Endothelial cell (in vitro differentiated cells): Measurements from ENCODE around the gene PTPN1. TPM values are rescaled to one million over a fixed set of nuclear protein-coding genes. Genes with fewer than 3 reads are reported as not detected.

Experiments
- DNase-seq: peaks from one replicate; pipeline ENCODE4 v3.0.0; 2021; ENCODE audit warnings: low spot score
- H3K27ac Mint-ChIP-seq: one replicate; pipeline ENCODE4 v1.8.0; 2021; ENCODE audit warnings: mixed read lengths, inconsistent platforms; ENCODE audit not compliant: unreplicated experiment
- H3K27me3 Mint-ChIP-seq: one replicate; pipeline ENCODE4 v1.8.0; 2021; ENCODE audit warnings: mild to moderate bottlenecking, moderate library complexity, mixed read lengths, inconsistent platforms; ENCODE audit not compliant: unreplicated experiment
- H3K36me3 Mint-ChIP-seq: one replicate; pipeline ENCODE4 v1.8.0; 2021; ENCODE audit warnings: mild to moderate bottlenecking, low read depth, mixed read lengths, inconsistent platforms; ENCODE audit not compliant: unreplicated experiment
- H3K4me1 Mint-ChIP-seq: one replicate; pipeline ENCODE4 v1.8.0; 2021; ENCODE audit warnings: mild to moderate bottlenecking, mixed read lengths, inconsistent platforms; ENCODE audit not compliant: unreplicated experiment
- H3K4me3 Mint-ChIP-seq: one replicate; pipeline ENCODE4 v1.8.0; 2021; ENCODE audit warnings: mild to moderate bottlenecking, mixed read lengths, inconsistent platforms; ENCODE audit not compliant: unreplicated experiment
- H3K9me3 Mint-ChIP-seq: one replicate; pipeline ENCODE4 v1.8.0; 2021; ENCODE audit warnings: mixed read lengths, inconsistent platforms; ENCODE audit not compliant: unreplicated experiment
- CTCF ChIP-seq: fragments of 200-600 bp; sonication (generic); IDR thresholded peaks from one replicate; pipeline ENCODE4 v1.5.0; 2021; ENCODE audit warnings: antibody characterized with exemption; ENCODE audit not compliant: unreplicated experiment
- total RNA-seq: library from RNA; stranded (reverse); fragmentation: NEBNext Ultra II Directional; extraction: Animal tissue kit (Norgen Biotek cat#: 25700); gene quantifications from one replicate; pipeline ENCODE4 v1.2.1, GENCODE V29; 2021; ENCODE audit not compliant: unreplicated experiment

PTPN1 gene
- total RNA-seq, 1 donor from 2014 or later = 46.0 TPM

GRCh38 chr20:50608750-50609104, 98.5 kb downstream of the PTPN1 start:
- no peak for DNase-seq
- Mint-ChIP-seq H3K27ac (no peak overlapping the region), H3K36me3 (no peaks in the 10 kb centered on the region), H3K4me1 (no peaks in the 10 kb centered on the region), H3K4me3 (no peak overlapping the region), H3K27me3 (peaks cover 8% of the 10 kb centered on the region), H3K9me3 (no peaks in the 10 kb centered on the region)
- no peak for TF ChIP-seq CTCF

- Mint-ChIP-seq H3K27me3 (peaks cover 5% of the 10 kb centered on the region), H3K27ac (no peak overlapping the region), H3K36me3 (no peaks in the 10 kb centered on the region), H3K4me1 (no peaks in the 10 kb centered on the region), H3K4me3 (no peak overlapping the region), H3K9me3 (no peaks in the 10 kb centered on the region)
- no peak for DNase-seq
- no peak for TF ChIP-seq CTCF
These were observed 99.3 kb downstream of the PTPN1 start for GRCh38 chr20:50609438-50609989.

- Mint-ChIP-seq H3K4me3 (no peak overlapping the region), H3K36me3 (no peaks in the 10 kb centered on the region), H3K9me3 (no peaks in the 10 kb centered on the region), H3K27me3 (peaks cover 5% of the 10 kb centered on the region), H3K4me1 (peaks cover 3% of the 10 kb centered on the region), H3K27ac (no peak overlapping the region)
- no peak for DNase-seq
- no peak for TF ChIP-seq CTCF
These were observed 100.1 kb downstream of the PTPN1 start for GRCh38 chr20:50610212-50610718.

- TF ChIP-seq CTCF = no peak
- peaks cover 9% of the 10 kb centered on the region for H3K4me1 Mint-ChIP-seq
- DNase-seq = no peak
- peaks cover 11% of the 10 kb centered on the region for H3K27me3 Mint-ChIP-seq
- no peak overlapping the region for H3K4me3 Mint-ChIP-seq
- H3K9me3 Mint-ChIP-seq = no peaks in the 10 kb centered on the region
- no peaks in the 10 kb centered on the region for H3K36me3 Mint-ChIP-seq
- no peak overlapping the region for H3K27ac Mint-ChIP-seq
These were observed 101.1 kb downstream of the PTPN1 start for GRCh38 chr20:50611128-50611810.

GRCh38 chr20:50613438-50614169, 103.4 kb downstream of the PTPN1 start:
- Mint-ChIP-seq H3K36me3 (no peaks in the 10 kb centered on the region), H3K27me3 (peaks cover 9% of the 10 kb centered on the region), H3K4me3 (no peak overlapping the region), H3K4me1 (peaks cover 9% of the 10 kb centered on the region), H3K9me3 (no peaks in the 10 kb centered on the region), H3K27ac (no peak overlapping the region)
- no peak for TF ChIP-seq CTCF
- no peak for DNase-seq
